Heart left ventricle (tissue), 16 donors: ENCODE data around the gene FREM3. TPM values are rescaled to one million over a fixed set of nuclear protein-coding genes. Genes with fewer than 3 reads are reported as not detected.

Source experiments
- ATAC-seq, 4 donors: fragments of 200-7000 bp; cut with Tn5 transposase; one replicate each; pipeline ENCODE4 v1.9.1; 2020 to 2022; ENCODE audit warnings: moderate library complexity in 4 of 4, mild to moderate bottlenecking in 3 of 4, moderate number of reproducible peaks in 1 of 4
- DNase-seq, 5 donors: peaks; one replicate each; pipeline ENCODE4 v3.0.0-alpha.2; 2020
- H3K27ac ChIP-seq, 12 donors: fragments of 200-600 bp; sonication (generic) in 4 of 12; one replicate each; pipeline versions ENCODE4 v1.5.0 to v1.8.0; 2016 to 2022; ENCODE audit warnings: mild to moderate bottlenecking in 2 of 12
- H3K27me3 ChIP-seq, 9 donors: fragments of 200-600 bp; sonication (generic) in 2 of 9; one replicate each; pipeline versions ENCODE4 v1.5.1 to v1.8.0; 2016 to 2022; ENCODE audit warnings: mild to moderate bottlenecking in 3 of 9
- H3K36me3 ChIP-seq, 9 donors: fragments of 200-600 bp; sonication (generic) in 2 of 9; one replicate each; pipeline versions ENCODE4 v1.5.0 to v1.8.0; 2018 to 2022; ENCODE audit warnings: mild to moderate bottlenecking in 2 of 9
- H3K4me1 ChIP-seq, 12 donors: fragments of 200-600 bp; sonication (generic) in 4 of 12; one replicate each; pipeline versions ENCODE4 v1.5.0 to v1.8.0; 2016 to 2022; ENCODE audit warnings: mild to moderate bottlenecking in 3 of 12
- H3K4me3 ChIP-seq, 12 donors: fragments of 200-600 bp; sonication (generic) in 4 of 12; one replicate each; pipeline versions ENCODE4 v1.5.0 to v1.8.0; 2017 to 2022; ENCODE audit warnings: mild to moderate bottlenecking in 9 of 12, moderate library complexity in 4 of 12
- H3K9me3 ChIP-seq, 12 donors: fragments of 200-600 bp; sonication (generic) in 4 of 12; one replicate each; pipeline versions ENCODE4 v1.5.0 to v1.8.0; 2016 to 2022; ENCODE audit warnings: mild to moderate bottlenecking in 1 of 12
- CTCF ChIP-seq, 12 donors: fragments of 200-600 bp; sonication (generic) in 4 of 12; IDR thresholded peaks; one replicate each; pipeline versions ENCODE4 v1.5.0 to v1.8.0; 2018 to 2022; ENCODE audit warnings: antibody characterized with exemption in 12 of 12, mild to moderate bottlenecking in 5 of 12
- POLR2A ChIP-seq, 2 donors: fragments of 450-650 bp; IDR thresholded peaks; one replicate each; pipeline ENCODE4 v1.6.1; 2017; ENCODE audit warnings: antibody characterized with exemption in 2 of 2, mild to moderate bottlenecking in 2 of 2, moderate library complexity in 2 of 2
- WGBS, 4 donors: extraction: QIAGEN DNeasy Blood & Tissue Kit in 2 of 4; methylation state at CpG; one replicate each; pipeline versions ENCODE4 v1.1.5 to v1.1.7; 2013 to 2018; 5-methylcytosine and 5-hydroxymethylcytosine counted together
- intact Hi-C, 10 donors: fragments of 100-400 bp; cut with DNase I; formaldehyde crosslinking; loops; one replicate each; pipeline versions ENCODE4 v1.11.1 to v1.14.2; 2022
- polyA plus RNA-seq, 2 donors: library from polyadenylated mRNA; stranded (reverse); fragments of 200-250 nt; gene quantifications; one replicate each; pipeline ENCODE4 v1.2.3, GENCODE V29; 2013
- total RNA-seq, 9 donors: library from RNA; depleted of rRNA in 2 of 9; stranded (reverse); fragments of >200 nt in 2 of 9; fragmentation: NEBNext Ultra II Directional in 3 of 9; extraction: Animal tissue kit (Norgen Biotek cat#: 25700) in 3 of 9; gene quantifications; one replicate each; pipeline versions ENCODE4 v1.1.0 to v1.2.4, GENCODE V29; 2016 to 2023
- donor health status: ischemic (EF 13 %, LVEDD 7.1; RV severe dilation, severe dysfunction).
- donor health status: healthy with polysubstance abuse.
- donor health status: DM: no; HTN: yes; CAD: no.
- donor health status: DM: no; HTN: no; CAD: no.
- donor health status: ischemic (EF 25% LVEDD 6.9; RV normal size, moderate dysfunction).
- donor health status: ischemic (EF 25% LVEDD 5.7; RV mildly dilated, moderate dysfunction).
- donor health status: healthy.
- donor health status: DM: yes; HTN: yes; CAD: no.
- donor health status: ischemic (EF 35%, LVEDD 5.7; RV mildly dilated, moderate dysfunction).
- donor health status: nonischemic (EF 11% LVEDD 7.7; RV severe dilation, severe dysfunction).
- donor health status: DM: yes; HTN: yes; CAD: no.
- donor health status: PGD.
- donor health status: ischemic (EF 29% LVEDD 5.4; RV normal size, mild dysfunction).
- donor health status: nonischemic (EF 23%, LVEDD 6.1; RV moderate dilation, normal function).

The FREM3 gene
- total and polyA plus RNA-seq, 11 donors, result 0.01 to 0.13 TPM; not detected in 9

GRCh38 chr4:143617994-143618679 is 82.3 kb downstream of the FREM3 start:
- Histone ChIP-seq H3K4me3 (no peak overlapping the region), H3K27me3 (no peaks in the 10 kb centered on the region), H3K4me1 (no peaks in the 10 kb centered on the region), H3K9me3 (no peaks in the 10 kb centered on the region), H3K27ac (no peak overlapping the region), H3K36me3 (no peaks in the 10 kb centered on the region)
- no peak for DNase-seq
- intact Hi-C loops, result no loop called here
- TF ChIP-seq POLR2A (IDR thresholded peaks at IDR 0.05) (no peak), CTCF (IDR thresholded peaks at IDR 0.05) (no peak)
- WGBS, 4 donors, result 70 to 86% (median 79%) methylated on average over 6 of the region's 6 CpGs
- no peak for ATAC-seq

- no peaks in the 10 kb centered on the region for H3K4me1 ChIP-seq
- no peaks in the 10 kb centered on the region for H3K27me3 ChIP-seq
- H3K27ac ChIP-seq, result no peak overlapping the region
- H3K36me3 ChIP-seq, result no peaks in the 10 kb centered on the region
- H3K4me3 ChIP-seq, result no peak overlapping the region
- ATAC-seq, result no peak
- no peaks in the 10 kb centered on the region for H3K9me3 ChIP-seq
- intact Hi-C loops, result no loop called here
- no peak for DNase-seq
- 91 to 96% (median 95%) methylated on average over 8 of the region's 8 CpGs for WGBS, 4 donors
- TF ChIP-seq CTCF (IDR thresholded peaks at IDR 0.05), result no peak
- TF ChIP-seq POLR2A (IDR thresholded peaks at IDR 0.05), result no peak
These were observed 83.7 kb downstream of the FREM3 start for GRCh38 chr4:143616771-143617170.

GRCh38 chr4:143609492-143609891 is 91.0 kb downstream of the FREM3 start:
- TF ChIP-seq CTCF (IDR thresholded peaks at IDR 0.05) (no peak), POLR2A (IDR thresholded peaks at IDR 0.05) (no peak)
- Histone ChIP-seq H3K4me1 (no peaks in the 10 kb centered on the region), H3K27me3 (no peaks in the 10 kb centered on the region), H3K36me3 (no peaks in the 10 kb centered on the region), H3K9me3 (peaks cover 0 to 19% (median 4%) of the 10 kb centered on the region in 12 donors), H3K27ac (no peak overlapping the region), H3K4me3 (no peak overlapping the region)
- ATAC-seq, result no peak
- intact Hi-C loops, result no loop called here
- WGBS, 4 donors, result 63 to 84% (median 74%) methylated on average over 4 of the region's 4 CpGs
- no peak for DNase-seq

DNA sequence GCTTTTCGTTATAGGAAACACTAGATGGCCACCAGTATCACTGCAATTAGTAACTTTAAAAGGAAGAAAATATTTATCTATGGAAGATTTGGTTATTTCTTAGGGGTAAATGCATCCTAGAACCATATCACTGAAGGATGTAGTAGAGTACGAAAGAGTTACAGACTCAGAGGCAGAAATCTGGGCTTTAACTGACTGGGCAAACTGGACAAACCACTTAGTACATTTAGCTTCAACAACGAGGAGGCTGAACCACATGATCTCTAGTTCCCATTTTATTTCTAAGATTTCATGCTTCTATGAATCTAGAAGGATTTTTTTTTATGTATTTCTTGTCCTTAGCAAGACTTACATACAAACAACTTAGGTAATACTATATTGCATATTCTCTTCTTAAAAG is 94.0 kb downstream of the FREM3 start:
- 69 to 80% (median 69%) methylated on average over 3 of the region's 3 CpGs for WGBS, 4 donors
- Histone ChIP-seq H3K27me3 (no peaks in the 10 kb centered on the region), H3K4me1 (no peaks in the 10 kb centered on the region), H3K4me3 (no peak overlapping the region), H3K36me3 (no peaks in the 10 kb centered on the region), H3K9me3 (peaks cover 0 to 19% (median 4%) of the 10 kb centered on the region in 12 donors), H3K27ac (no peak overlapping the region)
- TF ChIP-seq CTCF (IDR thresholded peaks at IDR 0.05) (no peak), POLR2A (IDR thresholded peaks at IDR 0.05) (no peak)
- intact Hi-C loops, result no loop called here
- no peak for DNase-seq
- no peak for ATAC-seq
